AG09319 (cell line): ENCODE data around the gene VAC14.

Experiments
- DNase-seq: peaks from one replicate; pipeline ENCODE4 v3.0.0-alpha.2; 2010; ENCODE audit warnings: low read depth; ENCODE audit errors: extremely low read depth
- CTCF ChIP-seq: IDR thresholded peaks from 2 replicates; pipeline ENCODE4 v1.5.1; 2011; ENCODE audit warnings: low read depth, mild to moderate bottlenecking, inconsistent platforms, low read length, moderate library complexity

Gene VAC14

GRCh38 chr16:70774261-70774660 lies 26.7 kb downstream of the VAC14 start:
- no peak for DNase-seq
- TF ChIP-seq CTCF, result no peak

- DNase-seq, result no peak
- no peak for TF ChIP-seq CTCF
These were observed 28.5 kb downstream of the VAC14 start for GRCh38 chr16:70772493-70772892.

- DNase-seq, result no peak
- peak; percentile 92 for TF ChIP-seq CTCF
These were observed 30.1 kb downstream of the VAC14 start for GRCh38 chr16:70770626-70771552.

- no peak for DNase-seq
- no peak for TF ChIP-seq CTCF
These were observed 30.7 kb downstream of the VAC14 start for GRCh38 chr16:70770291-70770625.

GRCh38 chr16:70769761-70770160 lies 31.2 kb downstream of the VAC14 start:
- DNase-seq, result no peak
- no peak for TF ChIP-seq CTCF

GRCh38 chr16:70769131-70769530 lies 31.8 kb downstream of the VAC14 start:
- TF ChIP-seq CTCF, result no peak
- no peak for DNase-seq

- no peak for DNase-seq
- TF ChIP-seq CTCF, result no peak
These were observed 32.8 kb downstream of the VAC14 start for GRCh38 chr16:70768203-70768580.
